NCI-H2196 treated with DMSO at 0.1 percent for 48 hours (cell line): ENCODE data around the gene KCTD15.

Experiments used
- DNase-seq: peaks from one replicate; lab custom pipeline; 2025; ENCODE audit not compliant: unreplicated experiment; lab: John Stamatoyannopoulos, UW

The KCTD15 gene

GRCh38 chr19:33845498-33845897, 48.8 kb downstream of the KCTD15 start:
- DNase-seq = no peak

GRCh38 chr19:33849551-33850147, 53.0 kb downstream of the KCTD15 start:
- DNase-seq = no peak

DNA sequence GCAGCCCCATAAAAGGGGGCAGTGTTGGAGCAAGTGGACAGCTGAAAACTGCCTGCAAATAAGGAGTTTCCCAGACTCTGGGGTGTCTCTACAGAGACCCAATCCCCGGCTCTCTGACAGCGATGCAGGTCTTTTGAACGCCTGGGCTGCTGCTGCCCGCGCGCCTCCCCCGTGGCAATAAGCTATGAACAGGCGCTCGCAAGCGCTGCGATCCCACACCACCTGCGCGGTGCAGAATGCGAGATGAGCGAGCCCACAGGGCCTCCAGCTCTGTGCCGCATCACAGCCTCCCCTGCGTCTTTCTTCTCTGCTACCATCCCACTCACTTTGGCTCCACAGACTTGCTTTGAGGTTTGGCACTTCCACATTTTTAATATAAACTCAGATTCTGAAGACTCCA, 62.3 kb downstream of the KCTD15 start:
- no peak for DNase-seq

- no peak for DNase-seq
These were observed 63.8 kb downstream of the KCTD15 start for GRCh38 chr19:33860312-33861090.

- no peak for DNase-seq
These were observed 65.3 kb downstream of the KCTD15 start for GRCh38 chr19:33861950-33862349.

DNA sequence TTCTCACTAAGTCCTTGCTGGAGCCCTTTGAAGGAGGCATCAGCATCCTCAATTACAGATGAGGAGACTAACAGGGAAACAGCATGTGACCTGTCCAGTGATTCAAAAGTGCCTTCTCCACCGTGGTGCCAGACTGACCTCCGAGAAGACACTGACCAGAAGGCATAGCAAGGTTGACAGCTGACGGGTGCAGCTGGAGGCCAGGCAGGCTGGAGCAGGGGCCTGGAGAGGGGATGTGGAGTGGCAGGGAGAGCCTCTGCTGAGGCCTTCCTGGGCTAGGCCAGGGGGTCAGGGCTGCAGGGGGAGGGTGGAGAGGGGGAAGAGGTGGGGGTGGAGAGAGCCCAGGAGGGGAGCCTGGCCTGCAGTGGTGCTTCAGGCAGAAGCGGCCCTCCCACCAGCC, 66.3 kb downstream of the KCTD15 start:
- no peak for DNase-seq

GRCh38 chr19:33863436-33863835, 66.8 kb downstream of the KCTD15 start:
- no peak for DNase-seq

GRCh38 chr19:33864311-33864850, 67.7 kb downstream of the KCTD15 start:
- DNase-seq = no peak

- DNase-seq = no peak
These were observed 68.6 kb downstream of the KCTD15 start for GRCh38 chr19:33865306-33865705.
